Measurements from ENCODE around the gene PDP2. TPM values are rescaled to one million over a fixed set of nuclear protein-coding genes. Genes with fewer than 3 reads are reported as not detected.

PDP2 gene
- total RNA-seq, 1 experiment from 2014 or later, result 42.0 TPM

DNA sequence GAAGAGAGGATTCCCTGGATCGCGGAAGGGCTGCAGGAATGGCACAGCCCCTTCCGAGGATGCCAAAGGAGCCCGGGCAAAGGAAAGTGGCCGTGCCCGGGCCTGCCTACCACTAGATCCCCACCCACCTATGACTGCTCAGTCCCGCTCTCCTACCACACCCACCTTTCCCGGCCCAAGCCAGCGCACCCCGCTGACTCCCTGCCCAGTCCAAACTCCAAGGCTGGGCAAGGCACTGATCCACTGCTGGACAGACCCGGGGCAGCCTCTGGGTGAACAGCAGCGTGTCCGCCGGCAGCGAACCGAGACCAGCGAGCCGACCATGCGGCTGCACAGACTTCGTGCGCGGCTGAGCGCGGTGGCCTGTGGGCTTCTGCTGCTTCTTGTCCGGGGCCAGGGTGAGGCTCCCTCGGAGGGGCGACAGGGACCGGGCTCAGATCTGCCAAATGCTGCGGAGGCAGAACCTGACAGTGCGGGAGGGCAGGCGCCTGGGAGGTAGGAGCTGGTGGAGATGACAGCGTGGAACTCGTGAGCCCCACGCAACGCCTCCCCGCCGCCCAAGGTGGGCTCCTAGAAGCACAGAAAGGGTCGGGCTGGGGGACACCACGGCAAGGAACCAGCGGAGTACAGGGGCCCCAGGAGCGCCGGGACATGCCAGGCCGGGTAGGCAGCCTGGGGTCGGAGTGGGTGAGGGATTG is 55.1 kb downstream of the PDP2 start, which contains the start of gene CES2:
Gene CES2, plus strand, starts transcription at position 203 of the 698 bp plus-strand sequence. Its CDS starts 120 bp downstream, at position 323.
- Histone ChIP-seq H3K27ac (ENCODE audit: low read depth, low read length, poor library complexity, severe bottlenecking) (peak within 1 kb of the TSS; percentile 92), H3K36me3 (ENCODE audit: insufficient read depth, low read length, poor library complexity, severe bottlenecking) (peaks cover 9% of the 10 kb centered on the region), H3K9me3 (ENCODE audit: low read depth, low read length, poor library complexity, severe bottlenecking) (no peaks in the 10 kb centered on the region), H3K4me3 (ENCODE audit: low read depth, low read length, poor library complexity, severe bottlenecking) (peak within 1 kb of the TSS; percentile 80), H3K4me1 (ENCODE audit: insufficient read depth, low read length, poor library complexity, severe bottlenecking) (peaks cover 21% of the 10 kb centered on the region), H3K27me3 (replicated peaks; ENCODE audit: insufficient read depth, low read depth, low read length, poor library complexity) (no peaks in the 10 kb centered on the region)
- no peak for DNase-seq (ENCODE audit: low spot score)
- intact Hi-C loops (cut with micrococcal nuclease; ENCODE audit: unreplicated experiment), result no loop called here
- no TSS peak for BruUV-seq (replicated peaks)
- CTCF ChIA-PET, result no interaction called here
- TF ChIP-seq, protein P1, sequence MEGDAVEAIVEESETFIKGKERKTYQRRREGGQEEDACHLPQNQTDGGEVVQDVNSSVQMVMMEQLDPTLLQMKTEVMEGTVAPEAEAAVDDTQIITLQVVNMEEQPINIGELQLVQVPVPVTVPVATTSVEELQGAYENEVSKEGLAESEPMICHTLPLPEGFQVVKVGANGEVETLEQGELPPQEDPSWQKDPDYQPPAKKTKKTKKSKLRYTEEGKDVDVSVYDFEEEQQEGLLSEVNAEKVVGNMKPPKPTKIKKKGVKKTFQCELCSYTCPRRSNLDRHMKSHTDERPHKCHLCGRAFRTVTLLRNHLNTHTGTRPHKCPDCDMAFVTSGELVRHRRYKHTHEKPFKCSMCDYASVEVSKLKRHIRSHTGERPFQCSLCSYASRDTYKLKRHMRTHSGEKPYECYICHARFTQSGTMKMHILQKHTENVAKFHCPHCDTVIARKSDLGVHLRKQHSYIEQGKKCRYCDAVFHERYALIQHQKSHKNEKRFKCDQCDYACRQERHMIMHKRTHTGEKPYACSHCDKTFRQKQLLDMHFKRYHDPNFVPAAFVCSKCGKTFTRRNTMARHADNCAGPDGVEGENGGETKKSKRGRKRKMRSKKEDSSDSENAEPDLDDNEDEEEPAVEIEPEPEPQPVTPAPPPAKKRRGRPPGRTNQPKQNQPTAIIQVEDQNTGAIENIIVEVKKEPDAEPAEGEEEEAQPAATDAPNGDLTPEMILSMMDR (conservative IDR thresholded peaks at IDR 0.05; ENCODE audit: low read depth, low read length), result no peak
- TF ChIP-seq EZH2 (IDR thresholded peaks at IDR 0.05; ENCODE audit: borderline replicate concordance, low read depth, low read length, poor library complexity, severe bottlenecking), result no peak
- POLR2A ChIA-PET (ENCODE audit: low non-redundant PET), result no interaction called here

DNA sequence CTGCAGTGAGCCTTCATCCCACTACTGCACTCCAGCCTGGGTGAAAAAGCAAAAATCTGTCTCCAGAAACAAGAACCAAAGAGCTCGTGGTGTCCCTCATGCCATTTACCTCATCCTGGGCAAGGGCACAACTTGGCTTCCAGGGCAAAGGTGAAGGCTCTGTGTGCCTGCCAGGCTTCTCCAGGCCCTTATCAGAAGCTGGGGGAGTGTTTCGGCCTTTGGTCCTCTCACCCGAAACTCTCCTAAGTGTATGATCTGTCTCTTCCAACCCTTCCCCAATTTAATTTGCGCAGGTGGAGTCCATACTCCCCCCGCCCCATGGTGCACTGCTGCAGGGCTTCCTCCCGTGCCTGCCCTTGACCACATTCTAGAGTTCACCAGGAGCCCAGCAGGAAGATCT is 56.1 kb downstream of the PDP2 start:
- H3K9me3 ChIP-seq (ENCODE audit: low read depth, low read length, poor library complexity, severe bottlenecking), result no peaks in the 10 kb centered on the region
- no peak for TF ChIP-seq EZH2 (IDR thresholded peaks at IDR 0.05; ENCODE audit: borderline replicate concordance, low read depth, low read length, poor library complexity, severe bottlenecking)
- TF ChIP-seq, protein P1 (conservative IDR thresholded peaks at IDR 0.05; ENCODE audit: low read depth, low read length), result no peak
- DNase-seq (ENCODE audit: low spot score), result no peak
- no TSS peak for BruUV-seq (replicated peaks)
- ChIA-PET POLR2A (ENCODE audit: low non-redundant PET) (no interaction called here), CTCF (no interaction called here)
- H3K27ac ChIP-seq (ENCODE audit: low read depth, low read length, poor library complexity, severe bottlenecking), result no peak overlapping the region
- intact Hi-C loops (cut with micrococcal nuclease; ENCODE audit: unreplicated experiment), result no loop called here
- H3K36me3 ChIP-seq (ENCODE audit: insufficient read depth, low read length, poor library complexity, severe bottlenecking), result peaks cover 19% of the 10 kb centered on the region
- H3K27me3 ChIP-seq (replicated peaks; ENCODE audit: insufficient read depth, low read depth, low read length, poor library complexity), result no peaks in the 10 kb centered on the region
- H3K4me1 ChIP-seq (ENCODE audit: insufficient read depth, low read length, poor library complexity, severe bottlenecking), result peaks cover 21% of the 10 kb centered on the region
- no peak overlapping the region for H3K4me3 ChIP-seq (ENCODE audit: low read depth, low read length, poor library complexity, severe bottlenecking)

DNA sequence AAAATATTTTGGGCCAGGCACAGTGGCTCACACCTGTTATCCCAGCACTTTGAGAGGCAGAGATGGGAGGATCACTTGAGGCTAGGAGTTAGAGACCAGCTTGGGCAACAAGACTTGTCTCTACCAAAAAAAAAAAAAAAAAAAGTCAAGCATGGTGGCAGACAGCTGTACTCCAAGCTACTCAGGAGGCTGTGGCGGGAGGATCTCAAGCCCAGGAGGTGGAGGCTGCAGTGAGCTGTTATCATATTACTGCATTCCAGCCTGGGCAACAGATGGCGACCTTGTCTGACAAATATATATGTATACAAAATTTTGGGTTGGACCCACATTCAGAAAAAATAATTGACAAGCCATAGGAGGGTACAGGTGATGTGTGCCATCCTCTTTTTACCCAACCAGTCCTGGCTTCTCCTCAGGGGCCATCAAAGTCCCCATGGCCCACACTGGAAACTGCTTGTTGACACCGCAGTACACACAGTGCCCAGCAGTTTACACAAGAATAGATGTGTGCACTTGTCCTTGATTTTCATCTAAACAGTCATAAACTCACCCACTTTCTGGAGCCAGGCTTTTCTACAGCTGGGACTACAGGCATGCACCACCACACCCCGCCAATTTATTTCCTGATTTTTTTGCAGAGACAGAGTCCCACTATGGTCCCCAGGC is 56.7 kb downstream of the PDP2 start:
- no peak overlapping the region for H3K27ac ChIP-seq (ENCODE audit: low read depth, low read length, poor library complexity, severe bottlenecking)
- no peak overlapping the region for H3K4me3 ChIP-seq (ENCODE audit: low read depth, low read length, poor library complexity, severe bottlenecking)
- CTCF ChIA-PET, result no interaction called here
- H3K36me3 ChIP-seq (ENCODE audit: insufficient read depth, low read length, poor library complexity, severe bottlenecking), result peaks cover 25% of the 10 kb centered on the region
- intact Hi-C loops (cut with micrococcal nuclease; ENCODE audit: unreplicated experiment), result no loop called here
- POLR2A ChIA-PET (ENCODE audit: low non-redundant PET), result no interaction called here
- no peaks in the 10 kb centered on the region for H3K27me3 ChIP-seq (replicated peaks; ENCODE audit: insufficient read depth, low read depth, low read length, poor library complexity)
- TF ChIP-seq, protein P1 (conservative IDR thresholded peaks at IDR 0.05; ENCODE audit: low read depth, low read length), result no peak
- TF ChIP-seq EZH2 (IDR thresholded peaks at IDR 0.05; ENCODE audit: borderline replicate concordance, low read depth, low read length, poor library complexity, severe bottlenecking), result no peak
- BruUV-seq (replicated peaks), result no TSS peak
- DNase-seq (ENCODE audit: low spot score), result no peak
- no peaks in the 10 kb centered on the region for H3K9me3 ChIP-seq (ENCODE audit: low read depth, low read length, poor library complexity, severe bottlenecking)
- H3K4me1 ChIP-seq (ENCODE audit: insufficient read depth, low read length, poor library complexity, severe bottlenecking), result peaks cover 21% of the 10 kb centered on the region
